ENCODE results near the gene SLC49A4.

DNA sequence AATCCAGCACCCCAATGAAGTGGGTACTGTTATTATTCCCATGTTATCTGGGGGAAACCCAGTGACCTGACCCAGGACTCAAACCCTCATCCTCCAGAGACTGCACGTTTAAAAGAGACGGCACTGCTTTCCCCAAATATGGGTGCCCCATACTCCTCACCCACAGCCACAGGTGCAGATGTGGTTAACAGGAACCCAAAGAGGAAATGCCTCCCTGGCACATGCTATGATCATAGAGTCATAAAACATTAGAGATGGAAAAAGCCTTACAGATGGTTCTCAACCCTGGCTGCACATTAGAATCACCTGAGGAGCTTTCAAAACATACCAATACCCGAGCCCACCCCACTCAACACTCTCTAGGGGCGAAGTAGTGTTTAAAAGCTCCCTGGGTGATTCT lies 121.2 kb downstream of the SLC49A4 start:
- TF ChIP-seq SIN3A (IDR thresholded peaks at IDR 0.05; ENCODE audit: borderline replicate concordance, insufficient read depth, low read length), result no peak
- TF ChIP-seq, protein P1, sequence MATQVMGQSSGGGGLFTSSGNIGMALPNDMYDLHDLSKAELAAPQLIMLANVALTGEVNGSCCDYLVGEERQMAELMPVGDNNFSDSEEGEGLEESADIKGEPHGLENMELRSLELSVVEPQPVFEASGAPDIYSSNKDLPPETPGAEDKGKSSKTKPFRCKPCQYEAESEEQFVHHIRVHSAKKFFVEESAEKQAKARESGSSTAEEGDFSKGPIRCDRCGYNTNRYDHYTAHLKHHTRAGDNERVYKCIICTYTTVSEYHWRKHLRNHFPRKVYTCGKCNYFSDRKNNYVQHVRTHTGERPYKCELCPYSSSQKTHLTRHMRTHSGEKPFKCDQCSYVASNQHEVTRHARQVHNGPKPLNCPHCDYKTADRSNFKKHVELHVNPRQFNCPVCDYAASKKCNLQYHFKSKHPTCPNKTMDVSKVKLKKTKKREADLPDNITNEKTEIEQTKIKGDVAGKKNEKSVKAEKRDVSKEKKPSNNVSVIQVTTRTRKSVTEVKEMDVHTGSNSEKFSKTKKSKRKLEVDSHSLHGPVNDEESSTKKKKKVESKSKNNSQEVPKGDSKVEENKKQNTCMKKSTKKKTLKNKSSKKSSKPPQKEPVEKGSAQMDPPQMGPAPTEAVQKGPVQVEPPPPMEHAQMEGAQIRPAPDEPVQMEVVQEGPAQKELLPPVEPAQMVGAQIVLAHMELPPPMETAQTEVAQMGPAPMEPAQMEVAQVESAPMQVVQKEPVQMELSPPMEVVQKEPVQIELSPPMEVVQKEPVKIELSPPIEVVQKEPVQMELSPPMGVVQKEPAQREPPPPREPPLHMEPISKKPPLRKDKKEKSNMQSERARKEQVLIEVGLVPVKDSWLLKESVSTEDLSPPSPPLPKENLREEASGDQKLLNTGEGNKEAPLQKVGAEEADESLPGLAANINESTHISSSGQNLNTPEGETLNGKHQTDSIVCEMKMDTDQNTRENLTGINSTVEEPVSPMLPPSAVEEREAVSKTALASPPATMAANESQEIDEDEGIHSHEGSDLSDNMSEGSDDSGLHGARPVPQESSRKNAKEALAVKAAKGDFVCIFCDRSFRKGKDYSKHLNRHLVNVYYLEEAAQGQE (IDR thresholded peaks at IDR 0.05; ENCODE audit: insufficient read depth in 1 of 2, low read depth in 2 of 2, low read length in 2 of 2), result no peak
- TF ChIP-seq TAF1 (IDR thresholded peaks at IDR 0.05; ENCODE audit: borderline replicate concordance, insufficient read depth, low read length), result no peak
- TF ChIP-seq POLR2AphosphoS5 (IDR thresholded peaks at IDR 0.05; ENCODE audit: low read depth, low read length), result no peak
- TF ChIP-seq FOXP2 (optimal IDR thresholded peaks at IDR 0.05; ENCODE audit: borderline replicate concordance, extremely low read depth, extremely low read length, insufficient read depth), result no peak
